Breast epithelium (tissue), 4 donors: Measurements from ENCODE around the gene HOMER1. TPM values are rescaled to one million over a fixed set of nuclear protein-coding genes. Genes with fewer than 3 reads are reported as not detected.

Experiments
- DNase-seq, 2 donors: peaks; one replicate each; pipeline ENCODE4 v3.0.0-alpha.2; 2019; ENCODE audit warnings: low spot score in 2 of 2
- H3K27ac ChIP-seq, 2 donors: fragments of 200-600 bp; sonication (generic) in 1 of 2; one replicate each; pipeline ENCODE4 v1.5.1; 2016 to 2019; ENCODE audit warnings: mild to moderate bottlenecking in 1 of 2
- H3K27me3 ChIP-seq, 2 donors: fragments of 200-600 bp; sonication (generic) in 1 of 2; one replicate each; pipeline versions ENCODE4 v1.5.1 to v1.6.0; 2017 to 2019; ENCODE audit warnings: control low read depth in 1 of 2, mild to moderate bottlenecking in 1 of 2
- H3K36me3 ChIP-seq: fragments of 200-600 bp; one replicate; pipeline ENCODE4 v1.5.1; 2019
- H3K4me1 ChIP-seq, 2 donors: fragments of 200-600 bp; sonication (generic); one replicate each; pipeline ENCODE4 v1.5.1; 2016 to 2019; ENCODE audit warnings: control low read depth in 1 of 2
- H3K4me3 ChIP-seq, 3 donors: fragments of 200-600 bp; sonication (generic); 1 replicate in 2 of 3; 2 replicates in 1 of 3; pipeline ENCODE4 v1.5.1; 2016 to 2019; ENCODE audit warnings: mild to moderate bottlenecking in 3 of 3, moderate library complexity in 2 of 3
- H3K9me3 ChIP-seq, 2 donors: fragments of 200-600 bp; sonication (generic) in 1 of 2; one replicate each; pipeline ENCODE4 v1.5.1; 2016 to 2019; ENCODE audit warnings: control low read depth in 1 of 2
- CTCF ChIP-seq, 3 donors: fragments of 450-650 bp; IDR thresholded peaks; one replicate each; pipeline ENCODE4 v1.5.1; 2016 to 2017; ENCODE audit warnings: antibody characterized with exemption in 3 of 3, mild to moderate bottlenecking in 3 of 3, moderate library complexity in 3 of 3
- POLR2A ChIP-seq: fragments of 450-650 bp; IDR thresholded peaks from one replicate; pipeline ENCODE4 v1.6.1; 2016; ENCODE audit warnings: antibody characterized with exemption, mild to moderate bottlenecking, moderate library complexity
- POLR2AphosphoS5 ChIP-seq, 3 donors: sonication (generic); formaldehyde crosslinking; IDR thresholded peaks; one replicate each; pipeline ENCODE4 v1.6.1; 2017; ENCODE audit warnings: antibody characterized with exemption in 3 of 3
- intact Hi-C: fragments of 100-400 bp; cut with DNase I; formaldehyde crosslinking; loops from one replicate; pipeline ENCODE4 v1.15.1; 2023; ENCODE audit warnings: low total_unique reads
- total RNA-seq, 3 donors: library from RNA; depleted of rRNA; stranded (reverse); fragments of >200 nt; gene quantifications; one replicate each; pipeline ENCODE4 v1.1.0, GENCODE V29; 2016

Gene HOMER1
- total RNA-seq: 10 to 100 TPM in 2 of 3 donors, 1 to 10 TPM in 1; 3.2 to 26.2 (median 18.7) TPM

- no peaks in the 10 kb centered on the region for H3K4me1 ChIP-seq
- intact Hi-C loops: no loop called here
Observed at GRCh38 chr5:79513704-79514390, at the start of gene HOMER1. Gene HOMER1 (minus strand): TSS chr5:79514134. CDS start chr5:79512774, 1,360 bp downstream.

GRCh38 chr5:79563247-79563590 lies 49.3 kb upstream of the HOMER1 start:
- H3K4me1 ChIP-seq: no peaks in the 10 kb centered on the region
- H3K27me3 ChIP-seq: no peaks in the 10 kb centered on the region
- H3K4me3 ChIP-seq: no peak overlapping the region
- intact Hi-C loops: no loop called here
- TF ChIP-seq POLR2A: no peak
- no peak for TF ChIP-seq CTCF (IDR thresholded peaks at IDR 0.05)
- TF ChIP-seq POLR2AphosphoS5 (IDR thresholded peaks at IDR 0.05): no peak
- H3K9me3 ChIP-seq: no peaks in the 10 kb centered on the region
- H3K36me3 ChIP-seq: no peaks in the 10 kb centered on the region
- DNase-seq: no peak
- no peak overlapping the region for H3K27ac ChIP-seq

More at GRCh38 chr5:79513704-79514390, at the start of gene HOMER1:
- Histone ChIP-seq H3K36me3 (no peaks in the 10 kb centered on the region), H3K27ac (peak within 1 kb of the TSS; percentile 98 to 99), H3K9me3 (no peaks in the 10 kb centered on the region), H3K27me3 (no peaks in the 10 kb centered on the region), H3K4me3 (peak within 1 kb of the TSS; percentile 74 to 91 (median 83))
- no peak for TF ChIP-seq CTCF (IDR thresholded peaks at IDR 0.05)
- TF ChIP-seq POLR2AphosphoS5 (IDR thresholded peaks at IDR 0.05): no peak
- TF ChIP-seq POLR2A: no peak
- DNase-seq: peak; percentile 63 to 77

GRCh38 chr5:79562351-79563246 lies 48.7 kb upstream of the HOMER1 start:
- intact Hi-C loops: no loop called here
- TF ChIP-seq POLR2A (no peak), CTCF (IDR thresholded peaks at IDR 0.05) (no peak), POLR2AphosphoS5 (IDR thresholded peaks at IDR 0.05) (no peak)
- H3K36me3 ChIP-seq: no peaks in the 10 kb centered on the region
- H3K27me3 ChIP-seq: no peaks in the 10 kb centered on the region
- H3K27ac ChIP-seq: no peak overlapping the region
- no peak overlapping the region for H3K4me3 ChIP-seq
- H3K9me3 ChIP-seq: no peaks in the 10 kb centered on the region
- DNase-seq: no peak
- H3K4me1 ChIP-seq: no peaks in the 10 kb centered on the region

- intact Hi-C loops: no loop called here
Observed at GRCh38 chr5:79561525-79561893, 47.6 kb upstream of the HOMER1 start.

More at GRCh38 chr5:79561525-79561893, 47.6 kb upstream of the HOMER1 start:
- Histone ChIP-seq H3K27ac (no peak overlapping the region), H3K4me1 (no peaks in the 10 kb centered on the region), H3K36me3 (no peaks in the 10 kb centered on the region), H3K9me3 (no peaks in the 10 kb centered on the region), H3K27me3 (no peaks in the 10 kb centered on the region), H3K4me3 (no peak overlapping the region)
- no peak for DNase-seq
- TF ChIP-seq POLR2A (no peak), POLR2AphosphoS5 (IDR thresholded peaks at IDR 0.05) (no peak), CTCF (IDR thresholded peaks at IDR 0.05) (no peak)
